Liver (tissue), 3 donors: Measurements from ENCODE around the gene ALG1L2.
"Not testable (repeated sequence)": the region's sequence is repeated elsewhere in the genome, so short reads cannot be mapped to it uniquely, and the experiment has no call there.

Experiments used
- FOXA1 ChIP-seq: IDR thresholded peaks from 2 replicates; pipeline ENCODE4 v1.6.1; 2016; ENCODE audit warnings: antibody characterized with exemption
- FOXA2 ChIP-seq: IDR thresholded peaks from 2 replicates; pipeline ENCODE4 v1.6.1; 2016; ENCODE audit warnings: antibody characterized with exemption
- HNF4A ChIP-seq, 2 donors: conservative IDR thresholded peaks; 2 replicates each; pipeline ENCODE4 v1.6.1; 2016; ENCODE audit warnings: antibody characterized with exemption in 2 of 2, mild to moderate bottlenecking in 2 of 2
- TAF1 ChIP-seq: conservative IDR thresholded peaks from 2 replicates; pipeline ENCODE4 v1.6.1; 2016; ENCODE audit warnings: antibody characterized with exemption, mild to moderate bottlenecking
- YY1 ChIP-seq: IDR thresholded peaks from 2 replicates; pipeline ENCODE4 v1.6.1; 2016; ENCODE audit warnings: antibody characterized with exemption, mild to moderate bottlenecking
- TF ChIP-seq, protein P1 (sequence below): fragments of 150-350 bp; IDR thresholded peaks from 2 replicates; pipeline ENCODE4 v1.5.1; 2017; ENCODE audit warnings: improper control_type of control experiment, low read depth, low read length; ENCODE audit not compliant: missing input control
- TF ChIP-seq, protein P2 (sequence below): IDR thresholded peaks from 2 replicates; pipeline ENCODE4 v1.6.1; 2016; ENCODE audit warnings: antibody characterized with exemption
- TF ChIP-seq, protein P3 (sequence below): IDR thresholded peaks from 2 replicates; pipeline ENCODE4 v1.6.1; 2016; ENCODE audit warnings: antibody characterized with exemption
- TF ChIP-seq, protein P4 (sequence below): IDR thresholded peaks from 2 replicates; pipeline ENCODE4 v1.6.1; 2016; ENCODE audit warnings: antibody characterized with exemption, mild to moderate bottlenecking
- donor health status: healthy.
- donor health status: healthy.

DNA sequence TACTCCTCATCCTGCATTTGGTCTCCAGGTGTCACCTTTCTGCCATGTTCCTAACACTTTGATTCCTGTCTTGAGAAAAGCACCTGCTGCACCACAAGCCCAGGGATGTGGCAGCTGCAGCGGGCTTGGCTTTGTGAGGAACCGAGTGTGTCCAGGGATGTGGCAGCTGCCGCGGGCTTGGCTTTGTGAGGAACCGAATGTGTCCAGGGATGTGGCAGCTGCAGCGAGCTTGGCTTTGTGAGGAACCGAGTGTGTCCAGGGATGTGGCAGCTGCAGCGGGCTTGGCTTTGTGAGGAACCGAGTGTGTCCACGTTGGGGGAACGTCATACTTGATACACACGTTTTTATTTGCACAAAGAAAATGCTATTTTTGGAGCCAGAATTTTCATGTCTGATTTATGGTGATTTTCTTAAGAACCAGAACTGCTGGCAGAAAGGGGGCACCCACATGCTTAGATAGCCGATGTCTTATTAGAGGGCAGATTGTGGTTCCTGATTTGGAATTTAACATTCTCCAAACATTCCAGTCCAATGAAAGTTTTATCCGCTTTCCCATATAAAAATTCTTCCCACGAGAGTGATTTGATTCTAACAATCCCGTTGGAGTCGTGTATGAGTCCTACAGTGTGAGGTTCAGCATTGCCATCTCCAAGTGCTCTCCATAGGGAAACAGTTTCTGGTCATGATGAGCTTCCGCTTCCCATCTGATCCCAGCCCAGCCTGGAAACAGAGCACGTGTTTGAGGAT lies 17.2 kb downstream of the ALG1L2 start:
- TF ChIP-seq, protein P1, sequence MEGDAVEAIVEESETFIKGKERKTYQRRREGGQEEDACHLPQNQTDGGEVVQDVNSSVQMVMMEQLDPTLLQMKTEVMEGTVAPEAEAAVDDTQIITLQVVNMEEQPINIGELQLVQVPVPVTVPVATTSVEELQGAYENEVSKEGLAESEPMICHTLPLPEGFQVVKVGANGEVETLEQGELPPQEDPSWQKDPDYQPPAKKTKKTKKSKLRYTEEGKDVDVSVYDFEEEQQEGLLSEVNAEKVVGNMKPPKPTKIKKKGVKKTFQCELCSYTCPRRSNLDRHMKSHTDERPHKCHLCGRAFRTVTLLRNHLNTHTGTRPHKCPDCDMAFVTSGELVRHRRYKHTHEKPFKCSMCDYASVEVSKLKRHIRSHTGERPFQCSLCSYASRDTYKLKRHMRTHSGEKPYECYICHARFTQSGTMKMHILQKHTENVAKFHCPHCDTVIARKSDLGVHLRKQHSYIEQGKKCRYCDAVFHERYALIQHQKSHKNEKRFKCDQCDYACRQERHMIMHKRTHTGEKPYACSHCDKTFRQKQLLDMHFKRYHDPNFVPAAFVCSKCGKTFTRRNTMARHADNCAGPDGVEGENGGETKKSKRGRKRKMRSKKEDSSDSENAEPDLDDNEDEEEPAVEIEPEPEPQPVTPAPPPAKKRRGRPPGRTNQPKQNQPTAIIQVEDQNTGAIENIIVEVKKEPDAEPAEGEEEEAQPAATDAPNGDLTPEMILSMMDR = not testable (repeated sequence)
- not testable (repeated sequence) for TF ChIP-seq FOXA1; YY1; HNF4A (conservative IDR thresholded peaks at IDR 0.05); TAF1; FOXA2
- TF ChIP-seq, protein P2, sequence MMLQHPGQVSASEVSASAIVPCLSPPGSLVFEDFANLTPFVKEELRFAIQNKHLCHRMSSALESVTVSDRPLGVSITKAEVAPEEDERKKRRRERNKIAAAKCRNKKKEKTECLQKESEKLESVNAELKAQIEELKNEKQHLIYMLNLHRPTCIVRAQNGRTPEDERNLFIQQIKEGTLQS = not testable (repeated sequence)
- TF ChIP-seq, protein P3, sequence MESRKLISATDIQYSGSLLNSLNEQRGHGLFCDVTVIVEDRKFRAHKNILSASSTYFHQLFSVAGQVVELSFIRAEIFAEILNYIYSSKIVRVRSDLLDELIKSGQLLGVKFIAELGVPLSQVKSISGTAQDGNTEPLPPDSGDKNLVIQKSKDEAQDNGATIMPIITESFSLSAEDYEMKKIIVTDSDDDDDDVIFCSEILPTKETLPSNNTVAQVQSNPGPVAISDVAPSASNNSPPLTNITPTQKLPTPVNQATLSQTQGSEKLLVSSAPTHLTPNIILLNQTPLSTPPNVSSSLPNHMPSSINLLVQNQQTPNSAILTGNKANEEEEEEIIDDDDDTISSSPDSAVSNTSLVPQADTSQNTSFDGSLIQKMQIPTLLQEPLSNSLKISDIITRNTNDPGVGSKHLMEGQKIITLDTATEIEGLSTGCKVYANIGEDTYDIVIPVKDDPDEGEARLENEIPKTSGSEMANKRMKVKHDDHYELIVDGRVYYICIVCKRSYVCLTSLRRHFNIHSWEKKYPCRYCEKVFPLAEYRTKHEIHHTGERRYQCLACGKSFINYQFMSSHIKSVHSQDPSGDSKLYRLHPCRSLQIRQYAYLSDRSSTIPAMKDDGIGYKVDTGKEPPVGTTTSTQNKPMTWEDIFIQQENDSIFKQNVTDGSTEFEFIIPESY = not testable (repeated sequence)
- TF ChIP-seq, protein P4, sequence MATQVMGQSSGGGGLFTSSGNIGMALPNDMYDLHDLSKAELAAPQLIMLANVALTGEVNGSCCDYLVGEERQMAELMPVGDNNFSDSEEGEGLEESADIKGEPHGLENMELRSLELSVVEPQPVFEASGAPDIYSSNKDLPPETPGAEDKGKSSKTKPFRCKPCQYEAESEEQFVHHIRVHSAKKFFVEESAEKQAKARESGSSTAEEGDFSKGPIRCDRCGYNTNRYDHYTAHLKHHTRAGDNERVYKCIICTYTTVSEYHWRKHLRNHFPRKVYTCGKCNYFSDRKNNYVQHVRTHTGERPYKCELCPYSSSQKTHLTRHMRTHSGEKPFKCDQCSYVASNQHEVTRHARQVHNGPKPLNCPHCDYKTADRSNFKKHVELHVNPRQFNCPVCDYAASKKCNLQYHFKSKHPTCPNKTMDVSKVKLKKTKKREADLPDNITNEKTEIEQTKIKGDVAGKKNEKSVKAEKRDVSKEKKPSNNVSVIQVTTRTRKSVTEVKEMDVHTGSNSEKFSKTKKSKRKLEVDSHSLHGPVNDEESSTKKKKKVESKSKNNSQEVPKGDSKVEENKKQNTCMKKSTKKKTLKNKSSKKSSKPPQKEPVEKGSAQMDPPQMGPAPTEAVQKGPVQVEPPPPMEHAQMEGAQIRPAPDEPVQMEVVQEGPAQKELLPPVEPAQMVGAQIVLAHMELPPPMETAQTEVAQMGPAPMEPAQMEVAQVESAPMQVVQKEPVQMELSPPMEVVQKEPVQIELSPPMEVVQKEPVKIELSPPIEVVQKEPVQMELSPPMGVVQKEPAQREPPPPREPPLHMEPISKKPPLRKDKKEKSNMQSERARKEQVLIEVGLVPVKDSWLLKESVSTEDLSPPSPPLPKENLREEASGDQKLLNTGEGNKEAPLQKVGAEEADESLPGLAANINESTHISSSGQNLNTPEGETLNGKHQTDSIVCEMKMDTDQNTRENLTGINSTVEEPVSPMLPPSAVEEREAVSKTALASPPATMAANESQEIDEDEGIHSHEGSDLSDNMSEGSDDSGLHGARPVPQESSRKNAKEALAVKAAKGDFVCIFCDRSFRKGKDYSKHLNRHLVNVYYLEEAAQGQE = not testable (repeated sequence)
